H1 (cell line): ENCODE measurements around the gene MACROD2.

Source experiments
- BRCA1 ChIP-seq: IDR thresholded peaks from 2 replicates; pipeline ENCODE4 v1.6.1; 2012; ENCODE audit warnings: low read depth, low read length, improper control_type of control experiment
- EZH2 ChIP-seq: fragments of 200-600 bp; sonication (generic); IDR thresholded peaks from 2 replicates; pipeline ENCODE4 v1.7.1; 2012; ENCODE audit warnings: low read depth, mild to moderate bottlenecking, moderate library complexity, low read length, inconsistent platforms; ENCODE audit not compliant: severe bottlenecking
- JUND ChIP-seq: IDR thresholded peaks from 2 replicates; pipeline ENCODE4 v1.6.1; 2011; ENCODE audit warnings: mild to moderate bottlenecking, improper control_type of control experiment, low read length

DNA sequence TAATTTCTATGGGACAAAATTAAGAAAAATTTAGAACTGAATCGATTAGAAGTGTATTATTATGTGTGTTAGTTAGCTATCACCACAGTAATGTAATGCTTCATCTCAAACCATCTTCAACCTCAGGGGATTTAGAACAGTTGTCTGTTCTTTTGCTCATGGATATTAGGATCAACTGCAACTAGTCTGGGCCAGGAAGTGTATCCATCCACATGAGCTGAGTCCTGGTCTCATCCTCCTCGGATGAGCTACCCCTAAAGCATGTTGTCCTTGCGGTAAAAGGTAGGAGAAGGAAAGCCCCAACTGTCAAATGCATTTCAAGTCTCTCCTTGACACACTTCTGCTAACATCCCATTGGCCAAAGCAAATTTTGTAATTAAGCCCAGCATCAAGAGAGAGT lies 2040.3 kb downstream of the MACROD2 start:
- TF ChIP-seq JUND (no peak), BRCA1 (no peak), EZH2 (no peak)
